ENCODE data around the gene PCBD2. TPM values are rescaled to one million over a fixed set of nuclear protein-coding genes. Genes with fewer than 3 reads are reported as not detected.

The PCBD2 gene
- total and polyA plus RNA-seq, 4 donors: 5.9 to 12.8 (median 10.3) TPM

GRCh38 chr5:134943547-134943946 is 38.6 kb downstream of the PCBD2 start:
- Histone ChIP-seq H3K9ac (ENCODE audit: low read depth in 1 of 2, low read length in 2 of 2) (no peak overlapping the region), H3K4me1 (ENCODE audit: control insufficient read depth in 4 of 4, insufficient read depth in 4 of 4, low read length in 3 of 4) (no peaks in the 10 kb centered on the region), H3K9me3 (ENCODE audit: control insufficient read depth in 4 of 4, low read length in 3 of 4) (no peaks in the 10 kb centered on the region), H3K27me3 (ENCODE audit: control insufficient read depth in 4 of 4, insufficient read depth in 4 of 4, low read length in 3 of 4) (no peaks in the 10 kb centered on the region), H3K4me3 (ENCODE audit: low read depth in 1 of 3, low read length in 3 of 3) (no peak overlapping the region), H3K36me3 (ENCODE audit: control insufficient read depth in 4 of 4, insufficient read depth in 3 of 4, low read depth in 1 of 4, low read length in 3 of 4) (peaks cover 0 to 6% (median 2%) of the 10 kb centered on the region in 4 donors), H3K27ac (ENCODE audit: low read depth in 1 of 2, low read length in 2 of 2) (no peak overlapping the region)
- no peak for TF ChIP-seq HNF4G (IDR thresholded peaks at IDR 0.05)
- TF ChIP-seq CTCF (IDR thresholded peaks at IDR 0.05; ENCODE audit: low read depth, low read length, missing input control): no peak
- TF ChIP-seq FOXA1 (IDR thresholded peaks at IDR 0.05): no peak
- no peak for TF ChIP-seq EGR1 (IDR thresholded peaks at IDR 0.05; ENCODE audit: low read depth in 2 of 2)
- TF ChIP-seq YY1 (IDR thresholded peaks at IDR 0.05): no peak
- no peak for DNase-seq (ENCODE audit: low spot score)
- 86% methylated on average over 1 of the region's 1 CpG for WGBS

GRCh38 chr5:134944630-134945029 is 39.7 kb downstream of the PCBD2 start:
- DNase-seq (ENCODE audit: low spot score): no peak
- TF ChIP-seq FOXA1 (IDR thresholded peaks at IDR 0.05): no peak
- TF ChIP-seq ATF3 (IDR thresholded peaks at IDR 0.05): no peak
- no peak for TF ChIP-seq YY1 (IDR thresholded peaks at IDR 0.05)
- no peak for TF ChIP-seq TAF1 (conservative IDR thresholded peaks at IDR 0.05)
- no peak for TF ChIP-seq FOXA2 (IDR thresholded peaks at IDR 0.05)
- TF ChIP-seq HNF4G (IDR thresholded peaks at IDR 0.05): no peak
- TF ChIP-seq EGR1 (IDR thresholded peaks at IDR 0.05; ENCODE audit: low read depth in 2 of 2): no peak
- TF ChIP-seq SP1 (IDR thresholded peaks at IDR 0.05): no peak
- TF ChIP-seq RXRA (IDR thresholded peaks at IDR 0.05): no peak
- no peak for TF ChIP-seq NR2F2 (IDR thresholded peaks at IDR 0.05)
- no peak for TF ChIP-seq MAX (IDR thresholded peaks at IDR 0.05)
- no peak for TF ChIP-seq JUND (IDR thresholded peaks at IDR 0.05)
- no peak for TF ChIP-seq ZBTB33 (IDR thresholded peaks at IDR 0.05)
- no peak for TF ChIP-seq GABPA (IDR thresholded peaks at IDR 0.05 in 1 of 2, conservative IDR thresholded peaks at IDR 0.05 in 1 of 2)
- TF ChIP-seq RAD21 (IDR thresholded peaks at IDR 0.05): no peak
- TF ChIP-seq CTCF (IDR thresholded peaks at IDR 0.05; ENCODE audit: low read depth, low read length, missing input control): no peak
- TF ChIP-seq REST (IDR thresholded peaks at IDR 0.05): no peak
- TF ChIP-seq HNF4A (conservative IDR thresholded peaks at IDR 0.05): no peak
- Histone ChIP-seq H3K4me3 (ENCODE audit: low read depth in 1 of 3, low read length in 3 of 3) (no peak overlapping the region), H3K9ac (ENCODE audit: low read depth in 1 of 2, low read length in 2 of 2) (no peak overlapping the region), H3K27me3 (ENCODE audit: control insufficient read depth in 4 of 4, insufficient read depth in 4 of 4, low read length in 3 of 4) (no peaks in the 10 kb centered on the region), H3K36me3 (ENCODE audit: control insufficient read depth in 4 of 4, insufficient read depth in 3 of 4, low read depth in 1 of 4, low read length in 3 of 4) (peaks cover 0 to 6% (median 0%) of the 10 kb centered on the region in 4 donors), H3K27ac (ENCODE audit: low read depth in 1 of 2, low read length in 2 of 2) (no peak overlapping the region), H3K9me3 (ENCODE audit: control insufficient read depth in 4 of 4, low read length in 3 of 4) (no peaks in the 10 kb centered on the region), H3K4me1 (ENCODE audit: control insufficient read depth in 4 of 4, insufficient read depth in 4 of 4, low read length in 3 of 4) (no peaks in the 10 kb centered on the region)
- WGBS: 76% methylated on average over 1 of the region's 1 CpG

Data from liver (tissue), 9 donors.